Activated CD4-positive, alpha-beta memory T cell treated with anti-CD3 and anti-CD28 coated beads for 36 hours (primary cell): ENCODE measurements around the gene SND1. TPM values are rescaled to one million over a fixed set of nuclear protein-coding genes. Genes with fewer than 3 reads are reported as not detected.
A peak's percentile ranks its signal among the peaks of the same experiment; 100 is the strongest.

Experiments
- CTCF ChIA-PET: fragments of 350-600 bp; sonication (Branson Sonifier 250); formaldehyde crosslinking; loops from one replicate; lab custom pipeline; 2021; ENCODE audit warnings: antibody characterized with exemption, inconsistent platforms; lab: Charles Lee
- POLR2A ChIA-PET: fragments of 350-600 bp; sonication (Branson Sonifier 250); formaldehyde crosslinking; loops from one replicate; lab custom pipeline; 2021; ENCODE audit warnings: antibody characterized with exemption; lab: Charles Lee
- DNase-seq: peaks from one replicate; pipeline ENCODE4 v3.0.0-alpha.2; 2020
- H3K27ac Mint-ChIP-seq: one replicate; pipeline ENCODE4 v1.8.0; 2021; ENCODE audit warnings: mixed read lengths
- H3K27me3 Mint-ChIP-seq: one replicate; pipeline ENCODE4 v1.8.0; 2021; ENCODE audit warnings: mixed read lengths
- H3K36me3 Mint-ChIP-seq: one replicate; pipeline ENCODE4 v1.8.0; 2021; ENCODE audit warnings: mixed read lengths
- H3K4me1 Mint-ChIP-seq: one replicate; pipeline ENCODE4 v1.8.0; 2021; ENCODE audit warnings: low read depth, mixed read lengths
- H3K4me3 Mint-ChIP-seq: one replicate; pipeline ENCODE4 v1.8.0; 2021; ENCODE audit warnings: mild to moderate bottlenecking, mixed read lengths
- H3K9me3 Mint-ChIP-seq: one replicate; pipeline ENCODE4 v1.8.0; 2021; ENCODE audit warnings: mixed read lengths
- intact Hi-C: fragments of 100-400 bp; cut with micrococcal nuclease; formaldehyde crosslinking; loops from one replicate; pipeline ENCODE4 v1.15.1; 2023
- total RNA-seq, 2 experiments: library from RNA; stranded (reverse); gene quantifications; one replicate each; pipeline ENCODE4 v1.2.3, GENCODE V29; 2021

The SND1 gene
- total RNA-seq, 2 experiments from 2014 or later = 208 to 235 TPM

GRCh38 chr7:127741764-127742375, 89.9 kb downstream of the SND1 start:
- peaks cover 56% of the 10 kb centered on the region for H3K4me1 Mint-ChIP-seq
- CTCF ChIA-PET = no interaction called here
- H3K9me3 Mint-ChIP-seq = no peaks in the 10 kb centered on the region
- peaks cover 28% of the 10 kb centered on the region for H3K36me3 Mint-ChIP-seq
- no peak overlapping the region for H3K4me3 Mint-ChIP-seq
- POLR2A ChIA-PET = no interaction called here
- H3K27me3 Mint-ChIP-seq = no peaks in the 10 kb centered on the region
- no peak overlapping the region for H3K27ac Mint-ChIP-seq
- no peak for DNase-seq
- intact Hi-C loops = no loop called here

- peak overlapping the region; percentile 57 for H3K27ac Mint-ChIP-seq
- ChIA-PET POLR2A (no interaction called here), CTCF (interaction anchor here (1.0 kb wide), 1 partner anchor 464 kb away, joined by 3 read pairs; no protein-coding TSS in a partner anchor)
- DNase-seq = peak; percentile 11
- intact Hi-C loops = loop anchor here (1.0 to 5.0 kb wide), 3 partner anchors 105 to 182 kb away; no protein-coding TSS in a partner anchor
- H3K4me3 Mint-ChIP-seq = no peak overlapping the region
- peaks cover 36% of the 10 kb centered on the region for H3K36me3 Mint-ChIP-seq
- no peaks in the 10 kb centered on the region for H3K9me3 Mint-ChIP-seq
- no peaks in the 10 kb centered on the region for H3K27me3 Mint-ChIP-seq
- peaks cover 58% of the 10 kb centered on the region for H3K4me1 Mint-ChIP-seq
These were observed 93.5 kb downstream of the SND1 start for GRCh38 chr7:127745445-127745844.

- H3K27ac Mint-ChIP-seq = no peak overlapping the region
- H3K4me3 Mint-ChIP-seq = no peak overlapping the region
- ChIA-PET CTCF (no interaction called here), POLR2A (no interaction called here)
- DNase-seq = no peak
- no peaks in the 10 kb centered on the region for H3K9me3 Mint-ChIP-seq
- H3K27me3 Mint-ChIP-seq = no peaks in the 10 kb centered on the region
- intact Hi-C loops = no loop called here
- H3K4me1 Mint-ChIP-seq = peaks cover 53% of the 10 kb centered on the region
- H3K36me3 Mint-ChIP-seq = peaks cover 26% of the 10 kb centered on the region
These were observed 99.1 kb downstream of the SND1 start for GRCh38 chr7:127751062-127751461.

GRCh38 chr7:127751490-127752448, 99.8 kb downstream of the SND1 start:
- no peaks in the 10 kb centered on the region for H3K9me3 Mint-ChIP-seq
- H3K4me3 Mint-ChIP-seq = no peak overlapping the region
- peak; percentile 22 for DNase-seq
- no peaks in the 10 kb centered on the region for H3K27me3 Mint-ChIP-seq
- intact Hi-C loops = no loop called here
- H3K27ac Mint-ChIP-seq = no peak overlapping the region
- H3K4me1 Mint-ChIP-seq = peaks cover 48% of the 10 kb centered on the region
- ChIA-PET POLR2A (no interaction called here), CTCF (no interaction called here)
- peaks cover 25% of the 10 kb centered on the region for H3K36me3 Mint-ChIP-seq

GRCh38 chr7:127752829-127753228, 100.8 kb downstream of the SND1 start:
- Mint-ChIP-seq H3K27me3 (no peaks in the 10 kb centered on the region), H3K9me3 (no peaks in the 10 kb centered on the region), H3K4me3 (no peak overlapping the region), H3K27ac (no peak overlapping the region), H3K36me3 (peaks cover 22% of the 10 kb centered on the region), H3K4me1 (peaks cover 50% of the 10 kb centered on the region)
- intact Hi-C loops = no loop called here
- ChIA-PET CTCF (no interaction called here), POLR2A (no interaction called here)
- no peak for DNase-seq

GRCh38 chr7:127754457-127754856, 102.5 kb downstream of the SND1 start:
- Mint-ChIP-seq H3K27ac (no peak overlapping the region), H3K4me3 (no peak overlapping the region), H3K4me1 (peaks cover 46% of the 10 kb centered on the region), H3K36me3 (peaks cover 11% of the 10 kb centered on the region), H3K9me3 (no peaks in the 10 kb centered on the region), H3K27me3 (no peaks in the 10 kb centered on the region)
- no peak for DNase-seq
- ChIA-PET CTCF (no interaction called here), POLR2A (no interaction called here)
- intact Hi-C loops = no loop called here

- intact Hi-C loops = no loop called here
- Mint-ChIP-seq H3K36me3 (peaks cover 6% of the 10 kb centered on the region), H3K4me3 (no peak overlapping the region), H3K9me3 (no peaks in the 10 kb centered on the region), H3K27me3 (no peaks in the 10 kb centered on the region), H3K4me1 (peaks cover 48% of the 10 kb centered on the region), H3K27ac (no peak overlapping the region)
- no peak for DNase-seq
- CTCF ChIA-PET = interaction anchor here (1.3 kb wide), 1 partner anchor 47 kb away, joined by 4 read pairs; no protein-coding TSS in a partner anchor
- POLR2A ChIA-PET = no interaction called here
These were observed 103.5 kb downstream of the SND1 start for GRCh38 chr7:127755521-127755920.

GRCh38 chr7:127755965-127756364, 104.0 kb downstream of the SND1 start:
- POLR2A ChIA-PET = no interaction called here

GRCh38 chr7:127758105-127758504, 106.1 kb downstream of the SND1 start:
- ChIA-PET CTCF (no interaction called here), POLR2A (no interaction called here)

More at GRCh38 chr7:127755965-127756364, 104.0 kb downstream of the SND1 start:
- Mint-ChIP-seq H3K36me3 (peaks cover 4% of the 10 kb centered on the region), H3K9me3 (no peaks in the 10 kb centered on the region), H3K27ac (no peak overlapping the region), H3K4me1 (peaks cover 48% of the 10 kb centered on the region), H3K4me3 (no peak overlapping the region), H3K27me3 (no peaks in the 10 kb centered on the region)
- intact Hi-C loops = no loop called here
- no peak for DNase-seq
- CTCF ChIA-PET = interaction anchor here (1.3 kb wide), 1 partner anchor 47 kb away, joined by 4 read pairs; no protein-coding TSS in a partner anchor

GRCh38 chr7:127758845-127759244, 106.9 kb downstream of the SND1 start:
- Mint-ChIP-seq H3K27me3 (no peaks in the 10 kb centered on the region), H3K4me3 (no peak overlapping the region), H3K36me3 (peaks cover 3% of the 10 kb centered on the region), H3K27ac (no peak overlapping the region), H3K9me3 (no peaks in the 10 kb centered on the region), H3K4me1 (peaks cover 30% of the 10 kb centered on the region)
- ChIA-PET POLR2A (no interaction called here), CTCF (no interaction called here)
- no peak for DNase-seq
- intact Hi-C loops = no loop called here

More at GRCh38 chr7:127758105-127758504, 106.1 kb downstream of the SND1 start:
- no peaks in the 10 kb centered on the region for H3K27me3 Mint-ChIP-seq
- no peak overlapping the region for H3K27ac Mint-ChIP-seq
- no peak overlapping the region for H3K4me3 Mint-ChIP-seq
- no peaks in the 10 kb centered on the region for H3K9me3 Mint-ChIP-seq
- intact Hi-C loops = no loop called here
- H3K4me1 Mint-ChIP-seq = peaks cover 35% of the 10 kb centered on the region
- H3K36me3 Mint-ChIP-seq = peaks cover 3% of the 10 kb centered on the region
- DNase-seq = no peak

- Mint-ChIP-seq H3K4me3 (no peak overlapping the region), H3K9me3 (no peaks in the 10 kb centered on the region), H3K27me3 (no peaks in the 10 kb centered on the region), H3K36me3 (peaks cover 9% of the 10 kb centered on the region), H3K4me1 (peaks cover 33% of the 10 kb centered on the region), H3K27ac (no peak overlapping the region)
- ChIA-PET CTCF (no interaction called here), POLR2A (no interaction called here)
- DNase-seq = no peak
- intact Hi-C loops = no loop called here
These were observed 108.0 kb downstream of the SND1 start for GRCh38 chr7:127759945-127760421.

GRCh38 chr7:127760436-127761031, 108.5 kb downstream of the SND1 start:
- POLR2A ChIA-PET = no interaction called here
- intact Hi-C loops = no loop called here
- CTCF ChIA-PET = no interaction called here

More at GRCh38 chr7:127760436-127761031, 108.5 kb downstream of the SND1 start:
- no peak for DNase-seq
- Mint-ChIP-seq H3K4me3 (no peak overlapping the region), H3K27me3 (no peaks in the 10 kb centered on the region), H3K36me3 (peaks cover 14% of the 10 kb centered on the region), H3K9me3 (no peaks in the 10 kb centered on the region), H3K27ac (no peak overlapping the region), H3K4me1 (peaks cover 31% of the 10 kb centered on the region)
